PC-3 (cell line): ENCODE measurements around the gene TMEM156. TPM values are rescaled to one million over a fixed set of nuclear protein-coding genes. Genes with fewer than 3 reads are reported as not detected.

Source experiments
- ATAC-seq: fragments of 200-7000 bp; cut with Tn5 transposase; 2 replicates; pipeline ENCODE4 v1.9.1; 2020; ENCODE audit warnings: mild to moderate bottlenecking, moderate library complexity
- BruUV-seq: library from RNA; stranded (reverse); fragments of 400-500 nt; replicated peaks from 2 replicates; lab custom pipeline; 2021; lab: Mats Ljungman, UMichigan
- CTCF ChIA-PET: fragments of 300-600 bp; sonication (Branson Sonifier 250); formaldehyde crosslinking; loops from one replicate; lab custom pipeline; 2022; ENCODE audit warnings: antibody characterized with exemption; lab: Charles Lee
- POLR2A ChIA-PET: fragments of 300-600 bp; sonication (Branson Sonifier 250); formaldehyde crosslinking; loops from one replicate; lab custom pipeline; 2022; ENCODE audit warnings: antibody characterized with exemption; ENCODE audit not compliant: unreplicated experiment; lab: Charles Lee
- DNase-seq: peaks from one replicate; pipeline ENCODE4 v3.0.0-alpha.2; 2015
- H2AFZ ChIP-seq: fragments of 300-600 bp; sonication (generic); 2 replicates; pipeline ENCODE4 v1.6.0; 2016; ENCODE audit warnings: antibody characterized with exemption, low read length
- H3F3A ChIP-seq: fragments of 300-600 bp; sonication (generic); one replicate; pipeline ENCODE4 v1.6.0; 2017; ENCODE audit warnings: antibody characterized with exemption, low read length, control low read depth, mild to moderate bottlenecking; ENCODE audit not compliant: unreplicated experiment
- H3K27ac ChIP-seq: fragments of 300-600 bp; sonication (generic); 2 replicates; pipeline ENCODE4 v1.5.1; 2016; ENCODE audit warnings: mild to moderate bottlenecking, low read length
- H3K27me3 ChIP-seq: fragments of 300-600 bp; sonication (generic); 2 replicates; pipeline ENCODE4 v1.6.1; 2016; ENCODE audit warnings: low read length, mixed read lengths
- H3K36me3 ChIP-seq: fragments of 300-600 bp; sonication (generic); 2 replicates; pipeline ENCODE4 v1.6.1; 2016; ENCODE audit warnings: low read depth, mixed run types, low read length, mixed read lengths
- H3K4me1 ChIP-seq: fragments of 300-600 bp; sonication (generic); 2 replicates; pipeline ENCODE4 v1.5.1; 2016; ENCODE audit warnings: low read length; ENCODE audit not compliant: insufficient read depth
- H3K4me2 ChIP-seq: fragments of 300-600 bp; sonication (generic); 2 replicates; pipeline ENCODE4 v1.6.0; 2016; ENCODE audit warnings: low read length
- H3K4me3 ChIP-seq: fragments of 300-600 bp; sonication (generic); 2 replicates; pipeline ENCODE4 v1.5.1; 2016; ENCODE audit warnings: mild to moderate bottlenecking, low read length, mixed read lengths
- H3K79me2 ChIP-seq: fragments of 300-600 bp; sonication (generic); 2 replicates; pipeline ENCODE4 v1.6.1; 2017; ENCODE audit warnings: low read length, mixed read lengths
- H3K9ac ChIP-seq: fragments of 300-600 bp; sonication (generic); 2 replicates; pipeline ENCODE4 v1.6.0; 2016; ENCODE audit warnings: mild to moderate bottlenecking, low read length
- H3K9me2 ChIP-seq: fragments of 300-600 bp; sonication (generic); replicated peaks from 2 replicates; pipeline ENCODE4 v1.6.1; 2016; ENCODE audit warnings: mixed run types, low read length, mixed read lengths
- H3K9me3 ChIP-seq: fragments of 300-600 bp; sonication (generic); 2 replicates; pipeline ENCODE4 v1.6.1; 2016; ENCODE audit warnings: low read length, mixed read lengths
- H4K20me1 ChIP-seq: fragments of 300-600 bp; sonication (generic); 2 replicates; pipeline ENCODE4 v1.6.1; 2016; ENCODE audit warnings: low read length, mixed read lengths
- EZH2 ChIP-seq: fragments of 300-600 bp; sonication (generic); IDR thresholded peaks from one replicate; pipeline ENCODE4 v1.6.1; 2017; ENCODE audit warnings: antibody characterized with exemption, mild to moderate bottlenecking, low read length; ENCODE audit not compliant: unreplicated experiment
- EZH2phosphoT487 ChIP-seq: fragments of 300-600 bp; sonication (generic); IDR thresholded peaks from 2 replicates; pipeline ENCODE4 v1.6.1; 2018; ENCODE audit warnings: mild to moderate bottlenecking, antibody characterized with exemption, low read length, borderline replicate concordance
- intact Hi-C: fragments of 100-400 bp; cut with micrococcal nuclease; formaldehyde crosslinking; loops from 2 replicates; pipeline ENCODE4 v1.9.0; 2023
- total RNA-seq: library from RNA; depleted of rRNA; stranded (reverse); fragments of >200 nt; gene quantifications from 2 replicates; pipeline ENCODE4 v1.2.3, GENCODE V29; 2014
- TF ChIP-seq, protein P1 (sequence below): fragments of 300-600 bp; sonication (generic); conservative IDR thresholded peaks from 2 replicates; pipeline ENCODE4 v1.5.1; 2017; ENCODE audit warnings: antibody characterized with exemption, low read depth, mild to moderate bottlenecking, low read length

The TMEM156 gene
- total RNA-seq, 1 experiment from 2014 or later = 41.5 TPM

DNA sequence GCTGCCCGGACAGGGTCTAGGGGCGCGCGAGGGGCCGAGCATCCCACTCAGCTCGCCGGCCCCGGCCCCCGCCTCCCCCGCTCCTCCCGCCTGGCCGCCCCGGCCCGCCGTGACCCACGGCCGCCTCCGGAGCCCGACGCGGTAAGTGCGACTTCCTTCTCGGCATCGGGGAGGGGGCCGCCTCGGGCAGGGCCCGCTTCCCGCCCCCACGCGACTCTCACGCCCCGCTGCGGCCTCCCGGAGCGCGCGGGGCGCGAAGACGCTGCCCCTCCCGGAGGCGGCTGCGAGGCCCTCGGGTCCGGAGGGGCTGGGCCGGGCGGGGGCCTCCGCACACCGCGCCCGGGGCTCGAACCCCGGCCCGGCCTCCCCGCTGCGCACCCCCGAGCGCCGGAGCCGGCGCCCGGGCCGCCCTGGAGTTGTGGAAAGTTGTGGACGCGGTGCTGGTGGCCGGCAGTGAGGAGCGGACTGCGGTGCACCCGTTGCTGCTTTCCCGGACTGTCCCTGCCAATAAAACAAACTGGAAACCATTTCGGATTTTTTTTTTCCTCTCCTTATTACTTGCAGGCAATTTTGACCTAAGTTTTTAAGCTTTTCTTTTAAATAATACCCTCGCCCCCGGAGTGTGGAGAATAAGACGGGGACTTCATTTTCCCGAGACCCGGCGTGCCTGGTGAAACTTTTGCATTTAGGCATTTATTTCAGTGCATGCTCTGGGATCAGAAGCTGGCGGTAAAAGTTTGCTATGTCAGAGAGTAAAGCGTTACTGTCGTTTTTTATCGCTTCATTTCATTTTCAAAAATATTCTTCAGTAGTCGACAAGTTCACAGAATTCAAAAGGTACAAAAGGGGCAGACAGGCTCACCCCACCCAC is 13.0 kb upstream of the TMEM156 start:
- 0 out of 2 replicates have a peak, but pooled peaks cover 4% of the 10 kb centered on the region for H3K36me3 ChIP-seq
- BruUV-seq = TSS peak; percentile 32
- DNase-seq (no peak), ATAC-seq (peak; percentile 2)
- H3K4me3 ChIP-seq = peak overlapping the region; percentile 88
- POLR2A ChIA-PET = interaction anchor here (0.6 to 0.7 kb wide), 2 partner anchors 13 to 1470 kb away, joined by 5 to 7 read pairs; no protein-coding TSS in a partner anchor
- intact Hi-C loops = loop anchor here (1.0 kb wide), 1 partner anchor 9 kb away; no protein-coding TSS in a partner anchor
- CTCF ChIA-PET = interaction anchor here (1.1 kb wide), 2 partner anchors 59 to 90 kb away, joined by 4 to 5 read pairs; no protein-coding TSS in a partner anchor
- peak overlapping the region; percentile 95 for H3K27ac ChIP-seq
- H3K9me3 ChIP-seq = no peaks in the 10 kb centered on the region
- H3K27me3 ChIP-seq = no peaks in the 10 kb centered on the region
- peaks cover 46% of the 10 kb centered on the region for H3K4me1 ChIP-seq
- peak overlapping the region; percentile 87 for H3K9ac ChIP-seq
- peaks cover 50% of the 10 kb centered on the region for H3K79me2 ChIP-seq
- peaks cover 9% of the 10 kb centered on the region for H3F3A ChIP-seq
- H4K20me1 ChIP-seq = 0 out of 2 replicates have a peak, but pooled peaks cover 4% of the 10 kb centered on the region
- peak overlapping the region; percentile 39 for H2AFZ ChIP-seq
- peak overlapping the region; percentile 87 for H3K4me2 ChIP-seq
- TF ChIP-seq EZH2phosphoT487 = no peak
- TF ChIP-seq, protein P1, sequence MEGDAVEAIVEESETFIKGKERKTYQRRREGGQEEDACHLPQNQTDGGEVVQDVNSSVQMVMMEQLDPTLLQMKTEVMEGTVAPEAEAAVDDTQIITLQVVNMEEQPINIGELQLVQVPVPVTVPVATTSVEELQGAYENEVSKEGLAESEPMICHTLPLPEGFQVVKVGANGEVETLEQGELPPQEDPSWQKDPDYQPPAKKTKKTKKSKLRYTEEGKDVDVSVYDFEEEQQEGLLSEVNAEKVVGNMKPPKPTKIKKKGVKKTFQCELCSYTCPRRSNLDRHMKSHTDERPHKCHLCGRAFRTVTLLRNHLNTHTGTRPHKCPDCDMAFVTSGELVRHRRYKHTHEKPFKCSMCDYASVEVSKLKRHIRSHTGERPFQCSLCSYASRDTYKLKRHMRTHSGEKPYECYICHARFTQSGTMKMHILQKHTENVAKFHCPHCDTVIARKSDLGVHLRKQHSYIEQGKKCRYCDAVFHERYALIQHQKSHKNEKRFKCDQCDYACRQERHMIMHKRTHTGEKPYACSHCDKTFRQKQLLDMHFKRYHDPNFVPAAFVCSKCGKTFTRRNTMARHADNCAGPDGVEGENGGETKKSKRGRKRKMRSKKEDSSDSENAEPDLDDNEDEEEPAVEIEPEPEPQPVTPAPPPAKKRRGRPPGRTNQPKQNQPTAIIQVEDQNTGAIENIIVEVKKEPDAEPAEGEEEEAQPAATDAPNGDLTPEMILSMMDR = no peak
- no peak for TF ChIP-seq EZH2
- no peaks in the 10 kb centered on the region for H3K9me2 ChIP-seq

DNA sequence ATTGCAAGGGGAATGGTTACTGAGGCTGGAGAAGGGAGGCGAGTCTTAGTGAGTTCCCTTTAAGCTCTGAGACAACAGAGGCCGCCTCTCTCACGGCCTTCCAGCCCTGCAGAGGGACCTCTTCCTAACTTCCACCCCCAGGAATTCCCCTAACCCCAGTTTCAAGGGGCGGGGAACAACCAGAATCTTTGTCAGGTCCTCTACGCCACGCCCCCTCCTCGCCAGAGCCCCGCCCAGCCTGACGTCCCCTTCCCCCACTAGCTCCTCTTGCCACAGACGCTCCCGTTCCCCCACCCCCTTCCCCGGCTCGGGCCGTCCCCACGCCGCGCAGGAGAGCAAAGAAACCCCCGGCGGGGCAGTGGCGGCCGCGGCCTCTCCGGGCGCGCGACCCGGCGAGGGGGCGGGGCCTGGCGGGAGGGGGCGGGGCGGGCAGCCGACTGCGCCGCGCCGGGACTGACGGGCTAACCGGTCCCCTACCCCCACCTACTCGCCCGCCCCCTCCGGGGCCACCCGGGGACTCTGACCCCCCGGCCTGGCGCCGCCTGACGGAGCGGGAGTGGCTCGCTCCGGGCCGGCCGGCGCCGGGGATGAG is 12.3 kb upstream of the TMEM156 start:
- no TSS peak for BruUV-seq

More for the DNA sequence above, 12.3 kb upstream of the TMEM156 start:
- peak overlapping the region; percentile 87 for H3K9ac ChIP-seq
- H3K27me3 ChIP-seq = no peaks in the 10 kb centered on the region
- H3K4me2 ChIP-seq = peak overlapping the region; percentile 79
- peak overlapping the region; percentile 88 for H3K4me3 ChIP-seq
- no peaks in the 10 kb centered on the region for H3K9me2 ChIP-seq
- peaks cover 43% of the 10 kb centered on the region for H3K79me2 ChIP-seq
- peaks cover 48% of the 10 kb centered on the region for H3K4me1 ChIP-seq
- peaks cover 9% of the 10 kb centered on the region for H3F3A ChIP-seq
- DNase-seq (peak; percentile 84), ATAC-seq (peak; percentile 64)
- H2AFZ ChIP-seq = no peak overlapping the region
- TF ChIP-seq EZH2 (no peak), EZH2phosphoT487 (no peak)
- TF ChIP-seq, protein P1 = no peak
- 0 out of 2 replicates have a peak, but pooled peaks cover 4% of the 10 kb centered on the region for H4K20me1 ChIP-seq
- intact Hi-C loops = loop anchor here (1.0 kb wide), 1 partner anchor 8 kb away; no protein-coding TSS in a partner anchor
- H3K36me3 ChIP-seq = 0 out of 2 replicates have a peak, but pooled peaks cover 4% of the 10 kb centered on the region
- CTCF ChIA-PET = interaction anchor here (1.1 kb wide), 1 partner anchor 90 kb away, joined by 5 read pairs; no protein-coding TSS in a partner anchor
- peak overlapping the region; percentile 95 for H3K27ac ChIP-seq
- POLR2A ChIA-PET = interaction anchor here (0.6 to 1.9 kb wide), 6 partner anchors 12 to 1471 kb away, joined by 3 to 17 read pairs (median 8); partner anchors contain the start of gene TMEM156
- no peaks in the 10 kb centered on the region for H3K9me3 ChIP-seq
